Measurements from ENCODE around the gene HPSE2.

DNA sequence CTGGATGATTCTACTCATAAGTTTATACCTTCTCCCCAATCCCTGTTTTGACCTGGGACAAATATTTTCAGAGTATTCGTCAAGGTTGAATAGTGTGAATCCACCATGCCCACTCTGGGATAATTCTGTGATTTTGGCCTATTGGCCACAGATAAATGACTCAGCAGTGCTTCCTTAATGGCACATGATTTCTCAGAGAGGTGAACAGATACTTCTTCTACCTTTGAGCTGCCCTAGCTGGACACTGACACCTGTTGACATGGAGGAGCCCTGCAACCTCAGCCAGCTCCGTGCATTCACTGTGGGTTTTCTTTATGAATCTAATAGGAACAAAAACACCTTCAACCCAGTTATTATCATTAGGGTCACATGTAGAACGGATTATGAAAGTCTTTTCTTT is 748.0 kb downstream of the HPSE2 start:
- TF ChIP-seq ZNF274 (IDR thresholded peaks at IDR 0.05; ENCODE audit: low read depth, low read length) (no peak), YY1 (IDR thresholded peaks at IDR 0.05; ENCODE audit: insufficient read depth, insufficient read length) (no peak)

Data from NT2/D1 (cell line).